K562 (cell line): ENCODE measurements around the gene FASTK. TPM values are rescaled to one million over a fixed set of nuclear protein-coding genes. Genes with fewer than 3 reads are reported as not detected.

Experiments used
- ASH1L ChIP-seq: fragments of 450-650 bp; IDR thresholded peaks from 2 replicates; pipeline ENCODE4 v1.6.1; 2018; ENCODE audit warnings: borderline replicate concordance, mild to moderate bottlenecking, low read depth; ENCODE audit not compliant: partially characterized antibody
- CTBP1 ChIP-seq: fragments of 450-650 bp; IDR thresholded peaks from 2 replicates; pipeline ENCODE4 v1.6.1; 2016; ENCODE audit warnings: borderline replicate concordance
- ELF2 ChIP-seq: fragments of 250-450 bp; sonication (Bioruptor Pico); IDR thresholded peaks from 2 replicates; pipeline ENCODE4 v1.5.0; 2021; ENCODE audit warnings: mild to moderate bottlenecking
- FOSL1 ChIP-seq: fragments of 200-800 bp; sonication (Bioruptor generic); conservative IDR thresholded peaks from 2 replicates; pipeline ENCODE4 v1.6.1; 2016; ENCODE audit warnings: missing genetic modification characterization, missing compliant biosample characterization
- GATAD2B ChIP-seq: fragments of 450-650 bp; IDR thresholded peaks from 2 replicates; pipeline ENCODE4 v1.6.1; 2017; ENCODE audit warnings: mild to moderate bottlenecking, borderline replicate concordance
- HBP1 ChIP-seq: fragments of 450-650 bp; formaldehyde crosslinking; IDR thresholded peaks from 2 replicates; pipeline ENCODE4 v1.4.0; 2022; ENCODE audit warnings: missing genetic modification characterization
- HSF4 ChIP-seq: fragments of 250-450 bp; sonication (Bioruptor Pico); IDR thresholded peaks from 2 replicates; pipeline ENCODE4 v2.1.2; 2022; ENCODE audit warnings: mild to moderate bottlenecking, moderate library complexity, borderline replicate concordance
- RCOR1 ChIP-seq, 2 experiments: IDR thresholded peaks; 2 replicates each; pipeline ENCODE4 v1.6.1; 2012; ENCODE audit warnings: low read depth in 2 of 2, low read length in 2 of 2, borderline replicate concordance in 1 of 2, improper control_type of control experiment in 1 of 2
- XRCC3 ChIP-seq: fragments of 450-650 bp; IDR thresholded peaks from 2 replicates; pipeline ENCODE4 v1.6.1; 2017; ENCODE audit warnings: mild to moderate bottlenecking, moderate library complexity
- YBX1 ChIP-seq: fragments of 450-650 bp; IDR thresholded peaks from 2 replicates; pipeline ENCODE4 v1.7.1; 2016; ENCODE audit warnings: mild to moderate bottlenecking
- ZFP36 ChIP-seq: fragments of 150-350 bp; IDR thresholded peaks from 2 replicates; pipeline ENCODE4 v1.6.1; 2018; ENCODE audit warnings: low read length, low read depth; ENCODE audit not compliant: partially characterized antibody
- ZNF407 ChIP-seq: fragments of 450-650 bp; IDR thresholded peaks from 2 replicates; pipeline ENCODE4 v1.6.1; 2016; ENCODE audit warnings: low read depth
- ZNF668 ChIP-seq: fragments of 250-450 bp; sonication (Bioruptor Pico); IDR thresholded peaks from 2 replicates; pipeline ENCODE4 v1.8.0; 2022; ENCODE audit warnings: mild to moderate bottlenecking, inconsistent platforms
- polyA plus RNA-seq, 8 experiments: library from polyadenylated mRNA; depleted of rRNA in 4 of 8; stranded (reverse) in 5 of 8; unstranded in 3 of 8; fragments of >200 nt; fragmentation: Nextera tagmentation in 2 of 8; fragmentation: Illumina TruSeq in 1 of 8; extraction: Ambion mirVana in 2 of 8; extraction: Trizol in 1 of 8; gene quantifications; 2 replicates each; pipeline versions ENCODE4 v1.2.1 to v1.2.3, GENCODE V29; 2011 to 2014; ENCODE audit warnings: inconsistent platforms in 1 of 8, missing spikeins in 1 of 8
- total RNA-seq, 7 experiments: library from RNA; depleted of rRNA in 6 of 7; stranded (reverse); fragments of >200 nt in 6 of 7; fragmentation: Illumina TruSeq in 2 of 7; extraction: Trizol in 2 of 7; gene quantifications; 2 replicates each; pipeline versions ENCODE4 v1.2.1 to v1.2.3, GENCODE V29; 2011 to 2021; ENCODE audit warnings: low replicate concordance in 1 of 7
- TF ChIP-seq, protein P1 (sequence below): fragments of 250-450 bp; sonication (Bioruptor Pico); IDR thresholded peaks from 2 replicates; pipeline ENCODE4 v1.5.0; 2021; ENCODE audit warnings: mild to moderate bottlenecking, moderate library complexity

FASTK gene
- total and polyA plus RNA-seq, 9 of the 15 experiments (the other 6 are each of a cell fraction or from before 2014, with no cell fraction given), result 0.51 to 150 (median 48.2) TPM

DNA sequence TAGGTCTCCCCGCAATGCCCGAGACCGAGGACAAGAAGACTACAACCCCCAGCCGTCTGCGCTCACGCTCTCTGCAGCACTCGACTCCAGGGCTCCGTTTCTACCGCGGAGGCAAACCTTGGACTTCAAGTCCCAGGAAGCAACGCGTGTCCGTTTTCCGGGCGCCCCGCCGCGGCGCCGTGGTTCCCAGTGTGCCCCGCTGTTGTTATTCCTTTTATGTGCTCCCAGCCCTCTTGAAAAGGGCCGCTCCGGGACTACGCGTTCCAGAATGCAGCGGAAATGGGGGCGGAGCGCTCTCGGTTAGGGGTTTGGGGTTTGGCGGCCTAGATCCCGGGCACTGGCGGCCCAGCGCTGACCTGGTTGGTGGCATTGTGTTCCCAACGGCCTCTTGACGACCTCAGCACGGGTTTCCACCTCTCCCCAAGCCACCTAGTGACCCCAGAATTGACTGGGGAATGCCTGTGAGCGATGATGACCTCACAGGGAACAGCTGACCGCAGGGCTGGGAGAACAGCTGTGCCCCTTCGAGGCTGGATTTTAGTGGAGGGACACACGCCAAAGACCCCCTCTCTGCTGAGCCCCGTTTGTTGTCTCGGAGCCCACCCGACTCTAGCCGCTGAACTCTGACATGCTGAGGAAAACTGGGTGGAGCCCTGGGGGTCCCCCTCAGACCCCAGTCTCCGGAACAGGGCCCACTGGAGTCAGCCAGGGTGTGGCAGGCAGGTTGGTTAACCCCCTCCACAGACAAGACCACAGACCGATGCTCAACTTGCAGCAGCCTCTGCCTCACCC lies 22.4 kb downstream of the FASTK start (continued):
- TF ChIP-seq ZNF407, result no peak
- TF ChIP-seq HBP1 (CRISPR knock-in tag), result no peak
- TF ChIP-seq, protein P1, sequence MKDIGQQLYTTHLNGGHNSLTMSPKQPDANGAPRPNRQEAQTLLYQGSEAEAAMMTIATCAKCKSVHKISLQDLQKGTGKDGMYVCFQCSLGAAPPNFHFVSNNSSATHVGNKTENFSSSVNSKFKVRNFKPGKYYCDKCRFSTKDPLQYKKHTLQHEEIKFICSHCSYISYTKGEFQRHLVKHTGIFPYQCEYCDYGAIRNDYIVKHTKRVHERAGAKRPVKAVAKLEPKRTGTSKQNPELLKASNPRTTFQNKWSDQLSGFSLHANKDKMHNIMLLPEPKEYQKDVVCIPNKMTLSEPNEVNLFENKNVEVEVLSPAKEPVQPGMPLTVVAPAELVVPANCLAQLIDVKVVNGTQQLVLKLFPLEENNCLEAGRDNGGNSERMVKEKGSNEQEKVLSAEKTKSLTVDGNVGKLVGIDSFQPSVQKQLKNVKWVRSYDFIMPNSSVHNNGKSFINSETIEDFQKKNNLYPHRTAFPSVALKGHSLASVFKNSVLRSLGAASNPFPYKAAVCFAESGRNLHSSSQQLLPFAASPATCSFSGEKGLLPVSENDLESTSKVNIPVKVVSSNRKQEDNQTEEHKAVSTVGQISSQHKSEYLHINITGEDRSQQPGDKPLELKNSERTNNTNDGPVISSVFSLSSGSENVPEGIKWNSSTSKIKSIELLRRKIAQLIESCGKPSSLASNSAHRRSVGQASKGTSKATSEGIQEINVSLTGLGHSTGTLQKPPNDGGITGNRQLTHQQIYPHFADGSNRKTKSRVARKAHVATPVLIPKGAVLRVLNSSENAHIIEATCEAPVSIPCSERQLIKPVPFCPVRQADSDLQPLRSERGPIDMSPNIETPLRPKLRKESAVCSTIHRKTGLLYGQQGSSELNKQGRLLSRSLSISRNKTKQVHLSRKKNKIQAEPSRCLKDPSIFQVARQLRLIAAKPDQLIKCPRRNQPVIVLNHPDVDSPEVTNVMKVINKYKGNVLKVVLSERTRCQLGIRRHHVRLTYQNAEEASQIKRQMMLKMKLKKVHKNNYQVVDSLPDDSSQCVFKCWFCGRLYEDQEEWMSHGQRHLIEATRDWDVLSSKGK (CRISPR knock-in tag), result no peak
- no peak for TF ChIP-seq GATAD2B
- peak; percentile 20; the same call in 1 of the 2 replicates for TF ChIP-seq ELF2 (CRISPR knock-in tag)
- peak; percentile 58; the same call in 1 of the 2 replicates for TF ChIP-seq CTBP1
- TF ChIP-seq XRCC3, result no peak
- TF ChIP-seq HSF4 (CRISPR knock-in tag), result no peak
- TF ChIP-seq ASH1L, result no peak
- peak in 1 of 2 experiments; percentile 66; a peak in 1 of 4 replicates for TF ChIP-seq RCOR1 (IDR thresholded peaks at IDR 0.05; ENCODE audit: borderline replicate concordance in 1 of 2, low read depth in 2 of 2, low read length in 2 of 2)
- TF ChIP-seq FOSL1, result peak; percentile 64; the same call in 1 of the 2 replicates
- no peak for TF ChIP-seq YBX1
- TF ChIP-seq ZFP36, result peak; percentile 15
- no peak for TF ChIP-seq ZNF668 (CRISPR knock-in tag)
